Loucy (cell line): ENCODE data around the gene TNKS1BP1.

Experiments
- EZH2phosphoT487 ChIP-seq: fragments of 200-600 bp; IDR thresholded peaks from 2 replicates; pipeline ENCODE4 v1.6.1; 2018; ENCODE audit warnings: antibody characterized with exemption, mild to moderate bottlenecking, moderate library complexity, borderline replicate concordance
- TF ChIP-seq, protein P1 (sequence below): fragments of 200-600 bp; sonication (generic); conservative IDR thresholded peaks from 2 replicates; pipeline ENCODE4 v1.5.1; 2014; ENCODE audit warnings: mild to moderate bottlenecking, antibody characterized with exemption, low read length

DNA sequence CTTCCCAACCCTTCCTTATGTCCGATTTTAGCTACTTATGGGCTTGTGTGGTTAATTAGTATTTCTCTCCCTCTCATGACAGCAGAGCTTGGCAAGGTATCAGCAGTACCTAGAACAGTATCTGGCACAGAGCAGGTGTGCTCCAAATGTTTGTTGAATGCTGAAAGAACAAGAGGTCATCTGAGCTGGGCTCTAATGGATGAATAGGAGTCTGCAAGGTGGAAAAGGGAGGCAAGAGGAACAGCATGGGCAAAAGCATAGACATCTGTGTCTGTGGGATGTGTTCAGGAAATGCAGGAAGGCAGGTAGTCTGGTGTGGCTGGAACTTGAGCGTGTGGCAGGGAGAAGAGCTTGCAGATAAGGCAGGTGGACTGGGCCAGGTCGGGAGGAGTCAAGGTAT, 37.2 kb upstream of the TNKS1BP1 start:
- TF ChIP-seq, protein P1, sequence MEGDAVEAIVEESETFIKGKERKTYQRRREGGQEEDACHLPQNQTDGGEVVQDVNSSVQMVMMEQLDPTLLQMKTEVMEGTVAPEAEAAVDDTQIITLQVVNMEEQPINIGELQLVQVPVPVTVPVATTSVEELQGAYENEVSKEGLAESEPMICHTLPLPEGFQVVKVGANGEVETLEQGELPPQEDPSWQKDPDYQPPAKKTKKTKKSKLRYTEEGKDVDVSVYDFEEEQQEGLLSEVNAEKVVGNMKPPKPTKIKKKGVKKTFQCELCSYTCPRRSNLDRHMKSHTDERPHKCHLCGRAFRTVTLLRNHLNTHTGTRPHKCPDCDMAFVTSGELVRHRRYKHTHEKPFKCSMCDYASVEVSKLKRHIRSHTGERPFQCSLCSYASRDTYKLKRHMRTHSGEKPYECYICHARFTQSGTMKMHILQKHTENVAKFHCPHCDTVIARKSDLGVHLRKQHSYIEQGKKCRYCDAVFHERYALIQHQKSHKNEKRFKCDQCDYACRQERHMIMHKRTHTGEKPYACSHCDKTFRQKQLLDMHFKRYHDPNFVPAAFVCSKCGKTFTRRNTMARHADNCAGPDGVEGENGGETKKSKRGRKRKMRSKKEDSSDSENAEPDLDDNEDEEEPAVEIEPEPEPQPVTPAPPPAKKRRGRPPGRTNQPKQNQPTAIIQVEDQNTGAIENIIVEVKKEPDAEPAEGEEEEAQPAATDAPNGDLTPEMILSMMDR: no peak
- no peak for TF ChIP-seq EZH2phosphoT487
